ENCODE measurements around the gene MVB12B. TPM values are rescaled to one million over a fixed set of nuclear protein-coding genes. Genes with fewer than 3 reads are reported as not detected.

MVB12B gene
- total and polyA plus RNA-seq, 2 of the 8 experiments (the other 6 are each of a cell fraction or from before 2014, with no cell fraction given): 2.6 to 5.0 TPM

GRCh38 chr9:126459965-126460843, 133.6 kb downstream of the MVB12B start:
- Histone ChIP-seq H3K4ac (replicated peaks; ENCODE audit: insufficient read length, low read depth, low read length) (no peak overlapping the region), H3K36me3 (ENCODE audit: control insufficient read depth in 2 of 4, insufficient read depth in 4 of 4, low read length in 3 of 4) (no peaks in the 10 kb centered on the region), H4K5ac (ENCODE audit: insufficient read length, low read depth, low read length) (no peak overlapping the region), H3K27me3 (replicated peaks in 1 of 4; ENCODE audit: control insufficient read depth in 3 of 4, extremely low read depth in 1 of 4, insufficient read depth in 3 of 4, low read length in 3 of 4) (no peaks in the 10 kb centered on the region), H3K9me3 (ENCODE audit: insufficient read depth in 2 of 2, low read depth in 1 of 2, low read length in 1 of 2) (no peaks in the 10 kb centered on the region), H3K79me1 (ENCODE audit: low read depth, low read length) (no peaks in the 10 kb centered on the region), H3K56ac (replicated peaks; ENCODE audit: insufficient read length, low read depth, low read length) (no peak overlapping the region), H3K79me2 (ENCODE audit: control insufficient read depth in 1 of 2, insufficient read depth in 2 of 2, low read length in 2 of 2) (no peaks in the 10 kb centered on the region), H2BK5ac (ENCODE audit: low read depth, low read length) (no peak overlapping the region), H4K91ac (replicated peaks; ENCODE audit: insufficient read length, low read length) (no peak overlapping the region), H2BK20ac (ENCODE audit: low read length) (no peak overlapping the region), H2BK12ac (ENCODE audit: low read depth, low read length) (no peak overlapping the region), H3K4me3 (ENCODE audit: extremely low read depth in 1 of 4, insufficient read depth in 2 of 4, low read depth in 3 of 4, low read length in 4 of 4) (no peak overlapping the region), H4K20me1 (replicated peaks in 1 of 2; ENCODE audit: control insufficient read depth in 1 of 2, insufficient read depth in 2 of 2, low read length in 2 of 2) (no peaks in the 10 kb centered on the region), H3K23me2 (ENCODE audit: low read depth, low read length) (no peaks in the 10 kb centered on the region), H4K8ac (ENCODE audit: extremely low read depth, insufficient read depth, low read length) (no peak overlapping the region), H3K4me1 (replicated peaks in 1 of 4; ENCODE audit: control insufficient read depth in 3 of 4, insufficient read depth in 4 of 4, low read length in 3 of 4) (no peaks in the 10 kb centered on the region), H3K27ac (ENCODE audit: low read depth, low read length) (no peak overlapping the region), H2AFZ (ENCODE audit: low read length) (no peak overlapping the region), H2BK15ac (ENCODE audit: low read length) (no peak overlapping the region), H3K14ac (ENCODE audit: insufficient read length) (no peak overlapping the region), H2BK120ac (replicated peaks; ENCODE audit: low read depth, low read length) (no peak overlapping the region), H3K23ac (ENCODE audit: insufficient read length) (no peak overlapping the region), H3K4me2 (ENCODE audit: insufficient read depth in 1 of 2, low read depth in 2 of 2, low read length in 2 of 2) (no peak overlapping the region), H3K18ac (ENCODE audit: extremely low read depth, low read length) (no peak overlapping the region), H2AK5ac (ENCODE audit: low read depth, low read length) (no peak overlapping the region), H3K9ac (replicated peaks in 1 of 4; ENCODE audit: extremely low read depth in 1 of 4, low read depth in 3 of 4, low read length in 3 of 4) (no peak overlapping the region)
- WGBS, 2 experiments (ENCODE audit: extremely low coverage in 1 of 2, insufficient coverage in 1 of 2, insufficient read length in 1 of 2, insufficient replicate concordance in 2 of 2, low coverage in 1 of 2, low lambda C conversion rate in 2 of 2, missing lambda C conversion rate in 1 of 2): 84% methylated on average over 14 of the region's 14 CpGs; no CpG with 5 or more reads in 1 of the 2 experiments
- ChIA-PET CTCF (ENCODE audit: partially characterized antibody) (interaction anchor here (0.7 to 1.8 kb wide), 8 partner anchors 9 to 76 kb away, joined by 3 to 4 read pairs (median 4); no protein-coding TSS in a partner anchor), POLR2A (ENCODE audit: partially characterized antibody) (no interaction called here)
- no peak for DNase-seq (ENCODE audit: low read depth in 1 of 2, low spot score in 2 of 2)
- FAIRE-seq: no peak
- TF ChIP-seq CEBPB (IDR thresholded peaks at IDR 0.05; ENCODE audit: low read depth, low read length) (no peak), PHF8 (conservative IDR thresholded peaks at IDR 0.05; ENCODE audit: low read depth, low read length) (no peak), E2F6 (IDR thresholded peaks at IDR 0.05) (no peak), TEAD4 (IDR thresholded peaks at IDR 0.05; ENCODE audit: low read depth, low read length) (no peak), NANOG (IDR thresholded peaks at IDR 0.05; ENCODE audit: insufficient read depth, low read depth, low read length, poor library complexity, severe bottlenecking) (no peak), CBX5 (IDR thresholded peaks at IDR 0.05; ENCODE audit: low read depth, low read length) (no peak), RNF2 (IDR thresholded peaks at IDR 0.05; ENCODE audit: borderline replicate concordance, low read depth, low read length, missing control alignments, poor library complexity, severe bottlenecking) (no peak), RXRA (IDR thresholded peaks at IDR 0.05; ENCODE audit: insufficient read depth, low read depth, low read length) (no peak), CREB1 (IDR thresholded peaks at IDR 0.05) (no peak), ZNF274 (IDR thresholded peaks at IDR 0.05; ENCODE audit: borderline replicate concordance, extremely low read depth, low read length) (no peak), JUN (IDR thresholded peaks at IDR 0.05; ENCODE audit: low read depth, low read length) (no peak), YY1 (IDR thresholded peaks at IDR 0.05; ENCODE audit: low read depth, low read length) (no peak)
